ENCODE measurements around the gene SIN3B.

DNA sequence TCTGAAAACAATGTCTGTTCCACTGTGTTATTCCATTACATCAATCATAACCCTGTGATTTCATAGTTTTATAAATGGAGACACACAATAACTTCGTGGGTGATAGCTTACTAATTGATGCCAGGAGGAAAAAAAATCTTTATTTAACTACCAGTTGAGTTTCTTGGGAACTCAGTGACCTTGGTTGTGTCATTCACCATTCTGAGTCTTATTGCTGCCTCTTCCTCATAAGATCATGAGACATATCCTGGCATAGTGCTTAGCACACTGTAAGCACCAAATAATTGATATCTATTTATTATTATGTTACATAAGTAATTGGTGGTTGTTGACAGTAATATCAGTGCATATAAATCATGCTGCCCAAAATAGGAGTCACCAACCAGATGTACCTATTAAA, 39.1 kb upstream of the SIN3B start:
- TF ChIP-seq EP300 (IDR thresholded peaks at IDR 0.05) (no peak), POLR2A (IDR thresholded peaks at IDR 0.05) (no peak)
- TF ChIP-seq, protein P1, sequence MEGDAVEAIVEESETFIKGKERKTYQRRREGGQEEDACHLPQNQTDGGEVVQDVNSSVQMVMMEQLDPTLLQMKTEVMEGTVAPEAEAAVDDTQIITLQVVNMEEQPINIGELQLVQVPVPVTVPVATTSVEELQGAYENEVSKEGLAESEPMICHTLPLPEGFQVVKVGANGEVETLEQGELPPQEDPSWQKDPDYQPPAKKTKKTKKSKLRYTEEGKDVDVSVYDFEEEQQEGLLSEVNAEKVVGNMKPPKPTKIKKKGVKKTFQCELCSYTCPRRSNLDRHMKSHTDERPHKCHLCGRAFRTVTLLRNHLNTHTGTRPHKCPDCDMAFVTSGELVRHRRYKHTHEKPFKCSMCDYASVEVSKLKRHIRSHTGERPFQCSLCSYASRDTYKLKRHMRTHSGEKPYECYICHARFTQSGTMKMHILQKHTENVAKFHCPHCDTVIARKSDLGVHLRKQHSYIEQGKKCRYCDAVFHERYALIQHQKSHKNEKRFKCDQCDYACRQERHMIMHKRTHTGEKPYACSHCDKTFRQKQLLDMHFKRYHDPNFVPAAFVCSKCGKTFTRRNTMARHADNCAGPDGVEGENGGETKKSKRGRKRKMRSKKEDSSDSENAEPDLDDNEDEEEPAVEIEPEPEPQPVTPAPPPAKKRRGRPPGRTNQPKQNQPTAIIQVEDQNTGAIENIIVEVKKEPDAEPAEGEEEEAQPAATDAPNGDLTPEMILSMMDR (IDR thresholded peaks at IDR 0.05), result no peak
